H1 (cell line): ENCODE data around the gene ARHGAP8. TPM values are rescaled to one million over a fixed set of nuclear protein-coding genes. Genes with fewer than 3 reads are reported as not detected.

Experiments used
- CREB1 ChIP-seq: IDR thresholded peaks from 2 replicates; pipeline ENCODE4 v1.6.1; 2012; ENCODE audit warnings: inconsistent platforms
- EP300 ChIP-seq, 2 experiments: IDR thresholded peaks; 1 replicate in 1 of 2; 2 replicates in 1 of 2; pipeline ENCODE4 v1.6.1; 2011 to 2012; ENCODE audit warnings: low read depth in 2 of 2, low read length in 2 of 2, mild to moderate bottlenecking in 2 of 2, borderline replicate concordance in 1 of 2, inconsistent platforms in 1 of 2, moderate library complexity in 1 of 2
- polyA plus RNA-seq, 7 experiments: library from polyadenylated mRNA; depleted of rRNA in 3 of 7; stranded (reverse) in 5 of 7; unstranded in 2 of 7; fragments of >200 nt in 5 of 7; fragments of 200-250 nt in 2 of 7; gene quantifications; 1 replicate in 5 of 7; 2 replicates in 1 of 7; 4 replicates in 1 of 7; pipeline versions ENCODE4 v1.2.1 to v1.2.3, GENCODE V29; 2011 to 2013; ENCODE audit warnings: missing spikeins in 2 of 7, mixed read lengths in 2 of 7
- total RNA-seq: library from RNA; stranded (reverse); fragmentation: NEBNext Ultra II Directional; extraction: Animal tissue kit (Norgen Biotek cat#: 25700); gene quantifications from 2 replicates; pipeline ENCODE4 v1.2.1, GENCODE V29; 2021
- TF ChIP-seq, protein P1 (sequence below): fragments of 300-600 bp; sonication (generic); IDR thresholded peaks from 2 replicates; pipeline ENCODE4 v1.7.1; 2012; ENCODE audit warnings: low read length, moderate library complexity, mild to moderate bottlenecking, inconsistent platforms; ENCODE audit not compliant: insufficient replicate concordance
- TF ChIP-seq, protein P2 (sequence below), 3 experiments: IDR thresholded peaks; 1 replicate in 2 of 3; 2 replicates in 1 of 3; pipeline versions ENCODE4 v1.5.1 to v1.6.1; 2011; ENCODE audit warnings: low read length in 3 of 3, mild to moderate bottlenecking in 3 of 3, inconsistent platforms in 2 of 3, low read depth in 1 of 3, moderate library complexity in 1 of 3; ENCODE audit not compliant: insufficient read depth in 1 of 3; ENCODE audit errors: control extremely low read depth in 1 of 3

ARHGAP8 gene
- total and polyA plus RNA-seq, 2 of the 8 experiments (the other 6 are each of a cell fraction or from before 2014, with no cell fraction given): 35.6 to 47.7 TPM

- TF ChIP-seq, protein P1, sequence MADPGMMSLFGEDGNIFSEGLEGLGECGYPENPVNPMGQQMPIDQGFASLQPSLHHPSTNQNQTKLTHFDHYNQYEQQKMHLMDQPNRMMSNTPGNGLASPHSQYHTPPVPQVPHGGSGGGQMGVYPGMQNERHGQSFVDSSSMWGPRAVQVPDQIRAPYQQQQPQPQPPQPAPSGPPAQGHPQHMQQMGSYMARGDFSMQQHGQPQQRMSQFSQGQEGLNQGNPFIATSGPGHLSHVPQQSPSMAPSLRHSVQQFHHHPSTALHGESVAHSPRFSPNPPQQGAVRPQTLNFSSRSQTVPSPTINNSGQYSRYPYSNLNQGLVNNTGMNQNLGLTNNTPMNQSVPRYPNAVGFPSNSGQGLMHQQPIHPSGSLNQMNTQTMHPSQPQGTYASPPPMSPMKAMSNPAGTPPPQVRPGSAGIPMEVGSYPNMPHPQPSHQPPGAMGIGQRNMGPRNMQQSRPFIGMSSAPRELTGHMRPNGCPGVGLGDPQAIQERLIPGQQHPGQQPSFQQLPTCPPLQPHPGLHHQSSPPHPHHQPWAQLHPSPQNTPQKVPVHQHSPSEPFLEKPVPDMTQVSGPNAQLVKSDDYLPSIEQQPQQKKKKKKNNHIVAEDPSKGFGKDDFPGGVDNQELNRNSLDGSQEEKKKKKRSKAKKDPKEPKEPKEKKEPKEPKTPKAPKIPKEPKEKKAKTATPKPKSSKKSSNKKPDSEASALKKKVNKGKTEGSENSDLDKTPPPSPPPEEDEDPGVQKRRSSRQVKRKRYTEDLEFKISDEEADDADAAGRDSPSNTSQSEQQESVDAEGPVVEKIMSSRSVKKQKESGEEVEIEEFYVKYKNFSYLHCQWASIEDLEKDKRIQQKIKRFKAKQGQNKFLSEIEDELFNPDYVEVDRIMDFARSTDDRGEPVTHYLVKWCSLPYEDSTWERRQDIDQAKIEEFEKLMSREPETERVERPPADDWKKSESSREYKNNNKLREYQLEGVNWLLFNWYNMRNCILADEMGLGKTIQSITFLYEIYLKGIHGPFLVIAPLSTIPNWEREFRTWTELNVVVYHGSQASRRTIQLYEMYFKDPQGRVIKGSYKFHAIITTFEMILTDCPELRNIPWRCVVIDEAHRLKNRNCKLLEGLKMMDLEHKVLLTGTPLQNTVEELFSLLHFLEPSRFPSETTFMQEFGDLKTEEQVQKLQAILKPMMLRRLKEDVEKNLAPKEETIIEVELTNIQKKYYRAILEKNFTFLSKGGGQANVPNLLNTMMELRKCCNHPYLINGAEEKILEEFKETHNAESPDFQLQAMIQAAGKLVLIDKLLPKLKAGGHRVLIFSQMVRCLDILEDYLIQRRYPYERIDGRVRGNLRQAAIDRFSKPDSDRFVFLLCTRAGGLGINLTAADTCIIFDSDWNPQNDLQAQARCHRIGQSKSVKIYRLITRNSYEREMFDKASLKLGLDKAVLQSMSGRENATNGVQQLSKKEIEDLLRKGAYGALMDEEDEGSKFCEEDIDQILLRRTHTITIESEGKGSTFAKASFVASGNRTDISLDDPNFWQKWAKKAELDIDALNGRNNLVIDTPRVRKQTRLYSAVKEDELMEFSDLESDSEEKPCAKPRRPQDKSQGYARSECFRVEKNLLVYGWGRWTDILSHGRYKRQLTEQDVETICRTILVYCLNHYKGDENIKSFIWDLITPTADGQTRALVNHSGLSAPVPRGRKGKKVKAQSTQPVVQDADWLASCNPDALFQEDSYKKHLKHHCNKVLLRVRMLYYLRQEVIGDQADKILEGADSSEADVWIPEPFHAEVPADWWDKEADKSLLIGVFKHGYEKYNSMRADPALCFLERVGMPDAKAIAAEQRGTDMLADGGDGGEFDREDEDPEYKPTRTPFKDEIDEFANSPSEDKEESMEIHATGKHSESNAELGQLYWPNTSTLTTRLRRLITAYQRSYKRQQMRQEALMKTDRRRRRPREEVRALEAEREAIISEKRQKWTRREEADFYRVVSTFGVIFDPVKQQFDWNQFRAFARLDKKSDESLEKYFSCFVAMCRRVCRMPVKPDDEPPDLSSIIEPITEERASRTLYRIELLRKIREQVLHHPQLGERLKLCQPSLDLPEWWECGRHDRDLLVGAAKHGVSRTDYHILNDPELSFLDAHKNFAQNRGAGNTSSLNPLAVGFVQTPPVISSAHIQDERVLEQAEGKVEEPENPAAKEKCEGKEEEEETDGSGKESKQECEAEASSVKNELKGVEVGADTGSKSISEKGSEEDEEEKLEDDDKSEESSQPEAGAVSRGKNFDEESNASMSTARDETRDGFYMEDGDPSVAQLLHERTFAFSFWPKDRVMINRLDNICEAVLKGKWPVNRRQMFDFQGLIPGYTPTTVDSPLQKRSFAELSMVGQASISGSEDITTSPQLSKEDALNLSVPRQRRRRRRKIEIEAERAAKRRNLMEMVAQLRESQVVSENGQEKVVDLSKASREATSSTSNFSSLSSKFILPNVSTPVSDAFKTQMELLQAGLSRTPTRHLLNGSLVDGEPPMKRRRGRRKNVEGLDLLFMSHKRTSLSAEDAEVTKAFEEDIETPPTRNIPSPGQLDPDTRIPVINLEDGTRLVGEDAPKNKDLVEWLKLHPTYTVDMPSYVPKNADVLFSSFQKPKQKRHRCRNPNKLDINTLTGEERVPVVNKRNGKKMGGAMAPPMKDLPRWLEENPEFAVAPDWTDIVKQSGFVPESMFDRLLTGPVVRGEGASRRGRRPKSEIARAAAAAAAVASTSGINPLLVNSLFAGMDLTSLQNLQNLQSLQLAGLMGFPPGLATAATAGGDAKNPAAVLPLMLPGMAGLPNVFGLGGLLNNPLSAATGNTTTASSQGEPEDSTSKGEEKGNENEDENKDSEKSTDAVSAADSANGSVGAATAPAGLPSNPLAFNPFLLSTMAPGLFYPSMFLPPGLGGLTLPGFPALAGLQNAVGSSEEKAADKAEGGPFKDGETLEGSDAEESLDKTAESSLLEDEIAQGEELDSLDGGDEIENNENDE: no peak
- no peak for TF ChIP-seq EP300 (IDR thresholded peaks at IDR 0.05; ENCODE audit: borderline replicate concordance in 1 of 2, low read depth in 2 of 2, low read length in 2 of 2)
- TF ChIP-seq, protein P2, sequence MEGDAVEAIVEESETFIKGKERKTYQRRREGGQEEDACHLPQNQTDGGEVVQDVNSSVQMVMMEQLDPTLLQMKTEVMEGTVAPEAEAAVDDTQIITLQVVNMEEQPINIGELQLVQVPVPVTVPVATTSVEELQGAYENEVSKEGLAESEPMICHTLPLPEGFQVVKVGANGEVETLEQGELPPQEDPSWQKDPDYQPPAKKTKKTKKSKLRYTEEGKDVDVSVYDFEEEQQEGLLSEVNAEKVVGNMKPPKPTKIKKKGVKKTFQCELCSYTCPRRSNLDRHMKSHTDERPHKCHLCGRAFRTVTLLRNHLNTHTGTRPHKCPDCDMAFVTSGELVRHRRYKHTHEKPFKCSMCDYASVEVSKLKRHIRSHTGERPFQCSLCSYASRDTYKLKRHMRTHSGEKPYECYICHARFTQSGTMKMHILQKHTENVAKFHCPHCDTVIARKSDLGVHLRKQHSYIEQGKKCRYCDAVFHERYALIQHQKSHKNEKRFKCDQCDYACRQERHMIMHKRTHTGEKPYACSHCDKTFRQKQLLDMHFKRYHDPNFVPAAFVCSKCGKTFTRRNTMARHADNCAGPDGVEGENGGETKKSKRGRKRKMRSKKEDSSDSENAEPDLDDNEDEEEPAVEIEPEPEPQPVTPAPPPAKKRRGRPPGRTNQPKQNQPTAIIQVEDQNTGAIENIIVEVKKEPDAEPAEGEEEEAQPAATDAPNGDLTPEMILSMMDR (IDR thresholded peaks at IDR 0.05; ENCODE audit: control extremely low read depth in 1 of 3, insufficient read depth in 1 of 3, low read depth in 1 of 3, low read length in 3 of 3): no peak
- no peak for TF ChIP-seq CREB1
Measured at GRCh38 chr22:44712962-44713361, 39.4 kb upstream of the ARHGAP8 start (continued).
